Activated CD4-positive, alpha-beta T cell treated with anti-CD3 and anti-CD28 coated beads for 36 hours (primary cell): ENCODE measurements around the gene EDEM2. TPM values are rescaled to one million over a fixed set of nuclear protein-coding genes. Genes with fewer than 3 reads are reported as not detected.
"Not testable (repeated sequence)": the region's sequence is repeated elsewhere in the genome, so short reads cannot be mapped to it uniquely, and the experiment has no call there.

Experiments
- ATAC-seq: fragments of 200-7000 bp; cut with Tn5 transposase; one replicate; pipeline ENCODE4 v1.10.0; 2021; ENCODE audit warnings: mild to moderate bottlenecking, moderate library complexity
- CTCF ChIA-PET: fragments of 350-600 bp; sonication (Branson Sonifier 250); formaldehyde crosslinking; loops from one replicate; lab custom pipeline; 2021; ENCODE audit warnings: antibody characterized with exemption; lab: Charles Lee
- POLR2A ChIA-PET: fragments of 350-600 bp; sonication (Branson Sonifier 250); formaldehyde crosslinking; loops from one replicate; lab custom pipeline; 2021; ENCODE audit warnings: antibody characterized with exemption, inconsistent platforms; lab: Charles Lee
- DNase-seq: peaks from one replicate; pipeline ENCODE4 v3.0.0-alpha.2; 2020
- H3K27ac Mint-ChIP-seq: one replicate; pipeline ENCODE4 v1.8.0; 2021; ENCODE audit warnings: mixed read lengths
- H3K27me3 Mint-ChIP-seq: one replicate; pipeline ENCODE4 v1.8.0; 2021; ENCODE audit warnings: mixed read lengths
- H3K36me3 Mint-ChIP-seq: one replicate; pipeline ENCODE4 v1.8.0; 2021; ENCODE audit warnings: low read depth, mixed read lengths
- H3K4me1 Mint-ChIP-seq: one replicate; pipeline ENCODE4 v1.8.0; 2021; ENCODE audit warnings: mixed read lengths
- H3K4me3 Mint-ChIP-seq: one replicate; pipeline ENCODE4 v1.8.0; 2021; ENCODE audit warnings: mild to moderate bottlenecking, moderate library complexity, mixed read lengths
- H3K9me3 Mint-ChIP-seq: one replicate; pipeline ENCODE4 v1.8.0; 2021; ENCODE audit warnings: low read depth, mixed read lengths
- intact Hi-C, 2 experiments: fragments of 100-400 bp; cut with DNase I in 1 of 2; cut with micrococcal nuclease in 1 of 2; formaldehyde crosslinking; loops; one replicate each; pipeline versions ENCODE4 v1.14.2 to v1.15.1; 2022 to 2024; cut with DNase I, micrococcal nuclease
- total RNA-seq, 2 experiments: library from RNA; stranded (reverse); gene quantifications; one replicate each; pipeline ENCODE4 v1.2.3, GENCODE V29; 2021

Gene EDEM2
- total RNA-seq, 2 experiments from 2014 or later, result 16.5 to 18.2 TPM

DNA sequence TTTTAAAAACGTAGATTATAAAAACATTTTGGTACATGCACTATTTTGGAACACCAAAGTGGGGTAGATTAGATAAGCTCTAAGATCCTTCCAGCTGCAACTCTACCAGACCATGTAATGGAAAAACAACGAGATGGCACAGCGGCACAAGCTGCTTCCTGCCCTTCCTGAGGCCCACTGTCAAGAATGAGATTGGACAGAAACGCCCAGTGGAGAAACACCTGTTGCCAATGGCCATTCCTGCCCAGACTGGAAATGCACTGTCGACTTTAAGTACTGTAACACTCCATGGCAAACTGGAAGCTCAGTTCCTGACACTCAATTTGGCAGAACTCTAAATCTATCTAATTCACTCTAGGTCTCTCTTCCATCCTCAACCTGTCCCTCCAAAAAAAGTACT is 21.4 kb downstream of the EDEM2 start:
- ChIA-PET CTCF (interaction anchor here (0.5 kb wide), 1 partner anchor 29 kb away, joined by 4 read pairs; no protein-coding TSS in a partner anchor), POLR2A (no interaction called here)
- no peak overlapping the region for H3K27ac Mint-ChIP-seq
- H3K36me3 Mint-ChIP-seq, result peaks cover 27% of the 10 kb centered on the region
- H3K27me3 Mint-ChIP-seq, result no peaks in the 10 kb centered on the region
- peaks cover 1% of the 10 kb centered on the region for H3K4me1 Mint-ChIP-seq
- no peak overlapping the region for H3K4me3 Mint-ChIP-seq
- no peaks in the 10 kb centered on the region for H3K9me3 Mint-ChIP-seq
- ATAC-seq (no peak), DNase-seq (no peak)
- intact Hi-C loops, result no loop called here

DNA sequence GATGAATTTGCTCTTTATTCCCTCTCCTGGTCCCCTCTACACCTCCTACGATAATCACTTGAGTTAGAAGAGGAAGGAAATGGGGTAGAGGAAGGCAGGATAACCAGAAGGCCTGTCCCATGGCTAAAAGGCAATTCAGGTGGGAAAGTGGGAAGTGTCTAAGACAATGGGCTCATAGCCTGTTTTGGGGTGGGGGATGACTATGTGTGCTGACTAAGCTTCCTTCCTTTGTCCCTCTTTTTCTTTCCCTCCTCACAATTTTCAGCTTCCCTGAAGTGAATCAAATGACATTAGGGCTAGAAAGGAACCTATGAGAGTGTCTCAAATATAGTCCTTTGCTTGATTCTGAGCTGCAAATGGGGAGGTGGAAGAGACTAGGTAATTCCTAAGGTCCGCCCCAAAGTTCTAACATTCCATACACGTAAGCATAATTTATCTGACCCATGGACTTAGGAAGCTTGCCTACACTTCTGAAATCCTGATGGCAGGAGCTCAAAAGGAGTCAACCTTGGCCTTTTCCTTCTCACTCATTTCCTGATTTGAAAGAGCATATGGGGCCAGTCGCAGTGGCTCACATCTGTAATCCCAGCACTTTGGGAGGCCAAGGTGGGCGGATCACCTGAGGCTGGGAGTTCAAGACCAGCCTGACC is 24.3 kb downstream of the EDEM2 start:
- Mint-ChIP-seq H3K4me3 (no peak overlapping the region), H3K36me3 (peaks cover 32% of the 10 kb centered on the region), H3K9me3 (no peaks in the 10 kb centered on the region), H3K27me3 (no peaks in the 10 kb centered on the region), H3K27ac (no peak overlapping the region), H3K4me1 (no peaks in the 10 kb centered on the region)
- DNase-seq, result no peak
- ChIA-PET CTCF (interaction anchor here (0.6 kb wide), 2 partner anchors 358 to 602 kb away, joined by 3 to 4 read pairs; no protein-coding TSS in a partner anchor), POLR2A (no interaction called here)
- no peak for ATAC-seq
- intact Hi-C loops, result no loop called here

DNA sequence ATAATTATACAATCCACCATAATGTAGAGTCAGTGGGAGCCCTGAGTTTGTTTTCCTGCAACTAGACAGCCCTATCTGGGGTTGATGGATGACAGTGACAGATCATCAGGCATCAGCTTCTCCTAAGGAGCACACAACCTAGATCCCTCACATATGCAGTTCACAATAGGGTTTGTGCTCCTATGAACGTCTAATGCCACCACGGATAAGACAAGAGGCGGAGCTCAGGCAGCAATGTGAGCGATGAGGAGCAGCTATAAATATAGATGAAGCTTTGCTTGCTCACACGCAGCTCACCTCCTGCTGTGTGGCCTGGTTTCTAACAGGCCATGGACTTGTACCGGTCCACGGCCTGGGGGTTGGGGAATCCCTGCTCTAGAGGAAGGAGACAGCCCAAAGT is 25.9 kb downstream of the EDEM2 start:
- H3K36me3 Mint-ChIP-seq, result peaks cover 36% of the 10 kb centered on the region
- H3K4me1 Mint-ChIP-seq, result peaks cover 2% of the 10 kb centered on the region
- H3K27me3 Mint-ChIP-seq, result no peaks in the 10 kb centered on the region
- H3K27ac Mint-ChIP-seq, result no peak overlapping the region
- H3K9me3 Mint-ChIP-seq, result no peaks in the 10 kb centered on the region
- ATAC-seq, result no peak
- CTCF ChIA-PET, result no interaction called here
- no peak for DNase-seq
- POLR2A ChIA-PET, result no interaction called here
- intact Hi-C loops, result no loop called here
- H3K4me3 Mint-ChIP-seq, result no peak overlapping the region

DNA sequence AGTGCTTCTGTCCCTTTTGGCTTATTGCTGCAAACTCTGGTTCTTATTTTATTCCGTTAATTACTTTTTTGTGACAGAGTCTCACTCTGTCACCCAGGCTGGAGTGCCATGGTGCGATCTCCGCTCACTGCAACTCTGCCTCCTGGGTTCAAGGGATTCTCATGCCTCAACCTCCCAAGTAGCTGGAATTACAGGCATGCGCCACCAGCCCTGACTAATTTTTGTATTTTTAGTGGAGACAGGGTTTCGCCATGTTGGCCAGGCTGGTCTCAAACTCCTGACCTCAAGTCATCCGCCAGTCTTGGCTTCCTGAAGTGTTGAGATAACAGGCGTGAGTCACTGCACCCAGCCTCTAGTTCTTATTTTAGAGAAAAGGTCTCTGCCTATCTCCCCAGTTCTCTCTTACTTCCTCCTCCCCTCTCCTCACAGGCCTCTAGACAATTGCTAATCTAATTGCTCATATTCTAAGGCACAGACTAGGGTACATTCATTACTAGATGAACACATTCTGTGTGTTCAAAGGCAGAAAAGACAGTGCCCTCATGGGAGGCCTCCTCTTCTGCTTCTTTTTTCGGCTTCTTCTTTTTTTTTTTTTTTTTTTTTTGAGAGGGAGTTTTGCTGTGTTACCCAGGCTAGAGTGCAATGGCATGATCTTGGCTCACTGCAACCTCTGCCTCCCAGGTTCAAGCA is 27.0 kb downstream of the EDEM2 start:
- H3K4me1 Mint-ChIP-seq, result peaks cover 2% of the 10 kb centered on the region
- intact Hi-C loops, result no loop called here
- H3K27me3 Mint-ChIP-seq, result no peaks in the 10 kb centered on the region
- H3K27ac Mint-ChIP-seq, result peak overlapping the region; percentile 26
- peaks cover 37% of the 10 kb centered on the region for H3K36me3 Mint-ChIP-seq
- DNase-seq, result peak; percentile 31
- no peaks in the 10 kb centered on the region for H3K9me3 Mint-ChIP-seq
- ChIA-PET POLR2A (no interaction called here), CTCF (interaction anchor here (1.5 kb wide), 1 partner anchor 24 kb away, joined by 4 read pairs; no protein-coding TSS in a partner anchor)
- peak; percentile 82 for ATAC-seq
- no peak overlapping the region for H3K4me3 Mint-ChIP-seq

DNA sequence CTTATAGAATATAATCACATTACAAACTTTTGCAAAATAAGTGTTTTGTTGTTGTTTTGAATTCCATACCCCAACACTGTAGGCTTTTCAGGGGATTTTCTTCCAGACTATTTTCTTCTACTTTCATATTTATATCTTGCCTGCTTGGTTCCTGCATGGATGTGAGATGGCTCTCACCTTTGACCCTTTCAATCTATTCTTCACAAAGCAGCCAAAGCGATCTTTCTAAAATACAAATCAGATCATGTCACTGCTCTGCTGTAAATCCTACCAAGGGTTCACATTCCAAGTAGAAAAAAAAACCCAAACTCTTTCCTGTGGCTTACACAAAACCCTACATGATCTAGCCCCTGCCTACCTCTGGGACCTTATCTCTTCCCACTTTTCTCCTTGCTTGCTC is 29.5 kb downstream of the EDEM2 start:
- no peak for ATAC-seq
- H3K27ac Mint-ChIP-seq, result peak overlapping the region; percentile 15
- no peak overlapping the region for H3K4me3 Mint-ChIP-seq
- ChIA-PET POLR2A (no interaction called here), CTCF (interaction anchor here (0.7 kb wide), 1 partner anchor 21 kb away, joined by 5 read pairs; no protein-coding TSS in a partner anchor)
- H3K36me3 Mint-ChIP-seq, result peaks cover 29% of the 10 kb centered on the region
- intact Hi-C loops, result no loop called here
- H3K9me3 Mint-ChIP-seq, result no peaks in the 10 kb centered on the region
- peaks cover 2% of the 10 kb centered on the region for H3K4me1 Mint-ChIP-seq
- H3K27me3 Mint-ChIP-seq, result no peaks in the 10 kb centered on the region
- DNase-seq, result no peak

- ChIA-PET CTCF (no interaction called here), POLR2A (no interaction called here)
- H3K27ac Mint-ChIP-seq, result peak overlapping the region; percentile 70
- peaks cover 29% of the 10 kb centered on the region for H3K36me3 Mint-ChIP-seq
- no peaks in the 10 kb centered on the region for H3K27me3 Mint-ChIP-seq
- no peaks in the 10 kb centered on the region for H3K9me3 Mint-ChIP-seq
- intact Hi-C loops, result no loop called here
- peaks cover 2% of the 10 kb centered on the region for H3K4me1 Mint-ChIP-seq
- no peak for ATAC-seq
- no peak for DNase-seq
- H3K4me3 Mint-ChIP-seq, result no peak overlapping the region
These were observed 29.9 kb downstream of the EDEM2 start for GRCh38 chr20:35117196-35117595.

- intact Hi-C loops, result no loop called here
- Mint-ChIP-seq H3K4me3 (no peak overlapping the region), H3K4me1 (peaks cover 6% of the 10 kb centered on the region), H3K9me3 (no peaks in the 10 kb centered on the region), H3K27me3 (no peaks in the 10 kb centered on the region), H3K27ac (peak overlapping the region; percentile 70), H3K36me3 (peaks cover 26% of the 10 kb centered on the region)
- POLR2A ChIA-PET, result no interaction called here
- ATAC-seq (no peak), DNase-seq (no peak)
- CTCF ChIA-PET, result no interaction called here
These were observed 30.9 kb downstream of the EDEM2 start for GRCh38 chr20:35116258-35116657.

- Mint-ChIP-seq H3K36me3 (peaks cover 26% of the 10 kb centered on the region), H3K9me3 (no peaks in the 10 kb centered on the region), H3K4me1 (peaks cover 8% of the 10 kb centered on the region), H3K4me3 (no peak overlapping the region), H3K27ac (no peak overlapping the region), H3K27me3 (no peaks in the 10 kb centered on the region)
- ChIA-PET CTCF (interaction anchor here (0.7 kb wide), 1 partner anchor 189 kb away, joined by 3 read pairs; no protein-coding TSS in a partner anchor), POLR2A (no interaction called here)
- intact Hi-C loops, result no loop called here
- DNase-seq, result no peak
- no peak for ATAC-seq
These were observed 31.5 kb downstream of the EDEM2 start for GRCh38 chr20:35115606-35116005.

DNA sequence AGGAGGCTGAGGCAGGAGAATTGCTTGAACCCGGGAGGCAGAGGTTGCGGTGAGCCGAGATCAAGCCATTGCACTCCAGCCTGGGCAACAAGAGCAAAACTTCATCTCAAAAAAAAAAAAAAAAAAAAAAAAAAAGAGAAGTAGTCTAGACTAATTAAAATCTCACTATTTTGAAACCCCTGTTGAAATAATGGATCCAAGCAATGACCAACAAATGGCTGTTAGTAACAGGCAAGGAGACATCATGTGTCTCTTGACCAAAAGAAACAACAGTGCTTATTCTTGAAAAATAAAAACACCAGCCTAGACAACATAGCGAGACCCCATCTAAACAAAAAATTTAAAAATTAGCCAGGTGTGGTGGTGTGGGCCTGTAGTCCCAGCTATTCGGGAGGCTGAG is 34.9 kb downstream of the EDEM2 start:
- H3K4me3 Mint-ChIP-seq, POLR2A ChIA-PET, H3K4me1 Mint-ChIP-seq, DNase-seq, H3K27ac Mint-ChIP-seq, H3K9me3 Mint-ChIP-seq, intact Hi-C loops, H3K27me3 Mint-ChIP-seq, ATAC-seq: not testable (repeated sequence)
- CTCF ChIA-PET, result interaction anchor here (2.7 kb wide), 1 partner anchor 16 kb away, joined by 8 read pairs; no protein-coding TSS in a partner anchor
- H3K36me3 Mint-ChIP-seq, result peaks cover 18% of the 10 kb centered on the region

DNA sequence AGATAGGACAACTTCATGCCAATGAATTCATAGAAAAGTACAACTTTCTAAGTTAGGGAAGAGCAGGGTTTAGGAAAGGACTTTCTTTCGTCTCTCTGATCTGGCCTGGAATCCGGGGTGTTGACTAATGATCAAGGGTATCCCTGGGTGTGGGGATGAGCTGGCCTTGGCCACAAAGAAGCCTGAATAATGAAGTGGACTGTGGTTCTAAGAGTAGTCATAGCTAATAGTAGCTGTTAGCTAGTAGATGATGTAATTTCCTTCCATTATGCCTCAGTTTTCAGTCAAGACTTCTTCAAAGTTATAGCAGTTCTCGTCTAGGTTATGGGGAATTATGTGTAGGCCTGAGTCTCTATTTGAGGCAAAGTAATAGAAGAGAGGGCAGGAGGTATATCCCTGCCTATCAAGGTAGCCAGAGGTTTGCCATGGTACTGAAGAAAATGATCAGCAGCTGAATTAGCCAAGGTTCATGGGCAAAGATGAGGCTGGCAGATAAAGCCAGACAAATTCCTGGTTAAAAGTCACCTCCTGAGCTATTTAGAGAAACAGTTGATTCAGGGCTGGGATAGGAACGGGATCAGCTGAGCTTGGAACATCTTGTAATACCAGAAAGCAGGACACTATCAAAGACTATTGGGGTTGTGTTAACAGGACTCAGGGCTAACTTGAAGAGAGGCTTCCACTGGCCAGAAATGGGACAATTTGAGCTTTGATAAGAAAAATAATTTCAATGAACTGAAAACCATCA is 35.8 kb downstream of the EDEM2 start:
- POLR2A ChIA-PET, result no interaction called here
- peaks cover 6% of the 10 kb centered on the region for H3K4me1 Mint-ChIP-seq

GRCh38 chr20:35108921-35109320 is 38.2 kb downstream of the EDEM2 start:
- intact Hi-C loops, result no loop called here
- peaks cover 1% of the 10 kb centered on the region for H3K36me3 Mint-ChIP-seq
- DNase-seq (no peak), ATAC-seq (no peak)
- ChIA-PET CTCF (interaction anchor here (0.7 kb wide), 1 partner anchor 38 kb away, joined by 3 read pairs; no protein-coding TSS in a partner anchor), POLR2A (no interaction called here)
- no peak overlapping the region for H3K27ac Mint-ChIP-seq
- no peak overlapping the region for H3K4me3 Mint-ChIP-seq
- H3K9me3 Mint-ChIP-seq, result no peaks in the 10 kb centered on the region
- no peaks in the 10 kb centered on the region for H3K27me3 Mint-ChIP-seq
- H3K4me1 Mint-ChIP-seq, result peaks cover 6% of the 10 kb centered on the region

More for the DNA sequence above, 35.8 kb downstream of the EDEM2 start:
- Mint-ChIP-seq H3K27me3 (no peaks in the 10 kb centered on the region), H3K9me3 (no peaks in the 10 kb centered on the region), H3K36me3 (peaks cover 14% of the 10 kb centered on the region), H3K27ac (peak overlapping the region; percentile 17), H3K4me3 (no peak overlapping the region)
- ATAC-seq, result no peak
- CTCF ChIA-PET, result interaction anchor here (0.6 to 2.1 kb wide), 6 partner anchors 9 to 1237 kb away, joined by 3 to 7 read pairs (median 4); partner anchors contain the start of gene TRPC4AP
- intact Hi-C loops, result no loop called here
- no peak for DNase-seq
